ENCODE results near the gene TUG1.
A peak's percentile ranks its signal among the peaks of the same experiment; 100 is the strongest.

The TUG1 gene

GRCh38 chr22:30969532-30970355, 679 bp downstream of the TUG1 start:
- Histone ChIP-seq H3K27ac (ENCODE audit: insufficient read depth, low read length, poor library complexity, severe bottlenecking) (peak overlapping the region; percentile 94), H3K36me3 (ENCODE audit: control insufficient read depth, insufficient read depth, low read length) (peaks cover 31% of the 10 kb centered on the region), H3K9me3 (ENCODE audit: control insufficient read depth, low read length) (peaks cover 24% of the 10 kb centered on the region), H3K4me1 (ENCODE audit: control insufficient read depth, insufficient read depth, low read length, poor library complexity, severe bottlenecking) (peaks cover 13% of the 10 kb centered on the region), H3K27me3 (replicated peaks; ENCODE audit: control insufficient read depth, insufficient read depth, low read length, poor library complexity, severe bottlenecking) (no peaks in the 10 kb centered on the region), H3K4me3 (ENCODE audit: insufficient read depth, low read depth, low read length, poor library complexity, severe bottlenecking) (peak overlapping the region; percentile 70)
- DNase-seq = peak in 2 of 3 donors; percentile 13 to 30

- Histone ChIP-seq H3K27ac (ENCODE audit: insufficient read depth, low read length, poor library complexity, severe bottlenecking) (no peak overlapping the region), H3K4me3 (ENCODE audit: insufficient read depth, low read depth, low read length, poor library complexity, severe bottlenecking) (peak overlapping the region; percentile 70), H3K9me3 (ENCODE audit: control insufficient read depth, low read length) (peaks cover 25% of the 10 kb centered on the region), H3K36me3 (ENCODE audit: control insufficient read depth, insufficient read depth, low read length) (peaks cover 31% of the 10 kb centered on the region), H3K27me3 (replicated peaks; ENCODE audit: control insufficient read depth, insufficient read depth, low read length, poor library complexity, severe bottlenecking) (no peaks in the 10 kb centered on the region), H3K4me1 (ENCODE audit: control insufficient read depth, insufficient read depth, low read length, poor library complexity, severe bottlenecking) (peaks cover 13% of the 10 kb centered on the region)
- no peak for DNase-seq
Observed at GRCh38 chr22:30970356-30970746, 1.3 kb downstream of the TUG1 start.

GRCh38 chr22:30978304-30978962, 9.4 kb downstream of the TUG1 start:
- no peak overlapping the region for H3K27ac ChIP-seq (ENCODE audit: insufficient read depth, low read length, poor library complexity, severe bottlenecking)
- no peak for DNase-seq
- H3K36me3 ChIP-seq (ENCODE audit: control insufficient read depth, insufficient read depth, low read length) = peaks cover 6% of the 10 kb centered on the region
- no peak overlapping the region for H3K4me3 ChIP-seq (ENCODE audit: insufficient read depth, low read depth, low read length, poor library complexity, severe bottlenecking)
- H3K4me1 ChIP-seq (ENCODE audit: control insufficient read depth, insufficient read depth, low read length, poor library complexity, severe bottlenecking) = no peaks in the 10 kb centered on the region
- H3K27me3 ChIP-seq (replicated peaks; ENCODE audit: control insufficient read depth, insufficient read depth, low read length, poor library complexity, severe bottlenecking) = no peaks in the 10 kb centered on the region
- peaks cover 59% of the 10 kb centered on the region for H3K9me3 ChIP-seq (ENCODE audit: control insufficient read depth, low read length)

- Histone ChIP-seq H3K4me1 (ENCODE audit: control insufficient read depth, insufficient read depth, low read length, poor library complexity, severe bottlenecking) (no peaks in the 10 kb centered on the region), H3K9me3 (ENCODE audit: control insufficient read depth, low read length) (peaks cover 66% of the 10 kb centered on the region), H3K4me3 (ENCODE audit: insufficient read depth, low read depth, low read length, poor library complexity, severe bottlenecking) (no peak overlapping the region), H3K27ac (ENCODE audit: insufficient read depth, low read length, poor library complexity, severe bottlenecking) (no peak overlapping the region), H3K36me3 (ENCODE audit: control insufficient read depth, insufficient read depth, low read length) (no peaks in the 10 kb centered on the region), H3K27me3 (replicated peaks; ENCODE audit: control insufficient read depth, insufficient read depth, low read length, poor library complexity, severe bottlenecking) (no peaks in the 10 kb centered on the region)
- no peak for DNase-seq
Observed at GRCh38 chr22:30979932-30980331, 10.9 kb downstream of the TUG1 start.

GRCh38 chr22:30982512-30982911, 13.4 kb downstream of the TUG1 start:
- H3K36me3 ChIP-seq (ENCODE audit: control insufficient read depth, insufficient read depth, low read length) = no peaks in the 10 kb centered on the region
- no peaks in the 10 kb centered on the region for H3K4me1 ChIP-seq (ENCODE audit: control insufficient read depth, insufficient read depth, low read length, poor library complexity, severe bottlenecking)
- peaks cover 69% of the 10 kb centered on the region for H3K9me3 ChIP-seq (ENCODE audit: control insufficient read depth, low read length)
- H3K27me3 ChIP-seq (replicated peaks; ENCODE audit: control insufficient read depth, insufficient read depth, low read length, poor library complexity, severe bottlenecking) = no peaks in the 10 kb centered on the region
- DNase-seq = no peak
- no peak overlapping the region for H3K27ac ChIP-seq (ENCODE audit: insufficient read depth, low read length, poor library complexity, severe bottlenecking)
- H3K4me3 ChIP-seq (ENCODE audit: insufficient read depth, low read depth, low read length, poor library complexity, severe bottlenecking) = no peak overlapping the region

GRCh38 chr22:30984317-30984716, 15.3 kb downstream of the TUG1 start:
- Histone ChIP-seq H3K27me3 (replicated peaks; ENCODE audit: control insufficient read depth, insufficient read depth, low read length, poor library complexity, severe bottlenecking) (no peaks in the 10 kb centered on the region), H3K36me3 (ENCODE audit: control insufficient read depth, insufficient read depth, low read length) (no peaks in the 10 kb centered on the region), H3K4me3 (ENCODE audit: insufficient read depth, low read depth, low read length, poor library complexity, severe bottlenecking) (no peak overlapping the region), H3K27ac (ENCODE audit: insufficient read depth, low read length, poor library complexity, severe bottlenecking) (no peak overlapping the region), H3K9me3 (ENCODE audit: control insufficient read depth, low read length) (peaks cover 61% of the 10 kb centered on the region), H3K4me1 (ENCODE audit: control insufficient read depth, insufficient read depth, low read length, poor library complexity, severe bottlenecking) (no peaks in the 10 kb centered on the region)
- no peak for DNase-seq

GRCh38 chr22:30985561-30986208, 16.6 kb downstream of the TUG1 start:
- Histone ChIP-seq H3K36me3 (ENCODE audit: control insufficient read depth, insufficient read depth, low read length) (no peaks in the 10 kb centered on the region), H3K9me3 (ENCODE audit: control insufficient read depth, low read length) (peaks cover 58% of the 10 kb centered on the region), H3K27ac (ENCODE audit: insufficient read depth, low read length, poor library complexity, severe bottlenecking) (no peak overlapping the region), H3K27me3 (replicated peaks; ENCODE audit: control insufficient read depth, insufficient read depth, low read length, poor library complexity, severe bottlenecking) (no peaks in the 10 kb centered on the region), H3K4me3 (ENCODE audit: insufficient read depth, low read depth, low read length, poor library complexity, severe bottlenecking) (no peak overlapping the region), H3K4me1 (ENCODE audit: control insufficient read depth, insufficient read depth, low read length, poor library complexity, severe bottlenecking) (no peaks in the 10 kb centered on the region)
- DNase-seq = no peak

GRCh38 chr22:30989474-30989873, 20.4 kb downstream of the TUG1 start:
- Histone ChIP-seq H3K9me3 (ENCODE audit: control insufficient read depth, low read length) (peaks cover 27% of the 10 kb centered on the region), H3K4me1 (ENCODE audit: control insufficient read depth, insufficient read depth, low read length, poor library complexity, severe bottlenecking) (no peaks in the 10 kb centered on the region), H3K36me3 (ENCODE audit: control insufficient read depth, insufficient read depth, low read length) (no peaks in the 10 kb centered on the region), H3K27ac (ENCODE audit: insufficient read depth, low read length, poor library complexity, severe bottlenecking) (no peak overlapping the region), H3K27me3 (replicated peaks; ENCODE audit: control insufficient read depth, insufficient read depth, low read length, poor library complexity, severe bottlenecking) (no peaks in the 10 kb centered on the region), H3K4me3 (ENCODE audit: insufficient read depth, low read depth, low read length, poor library complexity, severe bottlenecking) (no peak overlapping the region)
- DNase-seq = no peak

GRCh38 chr22:30990690-30991089, 21.6 kb downstream of the TUG1 start:
- H3K9me3 ChIP-seq (ENCODE audit: control insufficient read depth, low read length) = peaks cover 21% of the 10 kb centered on the region
- H3K27ac ChIP-seq (ENCODE audit: insufficient read depth, low read length, poor library complexity, severe bottlenecking) = no peak overlapping the region
- H3K27me3 ChIP-seq (replicated peaks; ENCODE audit: control insufficient read depth, insufficient read depth, low read length, poor library complexity, severe bottlenecking) = no peaks in the 10 kb centered on the region
- no peaks in the 10 kb centered on the region for H3K36me3 ChIP-seq (ENCODE audit: control insufficient read depth, insufficient read depth, low read length)
- no peak for DNase-seq
- no peak overlapping the region for H3K4me3 ChIP-seq (ENCODE audit: insufficient read depth, low read depth, low read length, poor library complexity, severe bottlenecking)
- no peaks in the 10 kb centered on the region for H3K4me1 ChIP-seq (ENCODE audit: control insufficient read depth, insufficient read depth, low read length, poor library complexity, severe bottlenecking)

- Histone ChIP-seq H3K4me1 (ENCODE audit: control insufficient read depth, insufficient read depth, low read length, poor library complexity, severe bottlenecking) (no peaks in the 10 kb centered on the region), H3K27me3 (replicated peaks; ENCODE audit: control insufficient read depth, insufficient read depth, low read length, poor library complexity, severe bottlenecking) (no peaks in the 10 kb centered on the region), H3K9me3 (ENCODE audit: control insufficient read depth, low read length) (peaks cover 7% of the 10 kb centered on the region), H3K27ac (ENCODE audit: insufficient read depth, low read length, poor library complexity, severe bottlenecking) (no peak overlapping the region), H3K36me3 (ENCODE audit: control insufficient read depth, insufficient read depth, low read length) (no peaks in the 10 kb centered on the region), H3K4me3 (ENCODE audit: insufficient read depth, low read depth, low read length, poor library complexity, severe bottlenecking) (no peak overlapping the region)
- DNase-seq = no peak
Observed at GRCh38 chr22:30992565-30992964, 23.5 kb downstream of the TUG1 start.
